Measurements from ENCODE around the gene PHACTR1. TPM values are rescaled to one million over a fixed set of nuclear protein-coding genes. Genes with fewer than 3 reads are reported as not detected.

The PHACTR1 gene
- total RNA-seq, 1 experiment from 2014 or later = 11.0 TPM

DNA sequence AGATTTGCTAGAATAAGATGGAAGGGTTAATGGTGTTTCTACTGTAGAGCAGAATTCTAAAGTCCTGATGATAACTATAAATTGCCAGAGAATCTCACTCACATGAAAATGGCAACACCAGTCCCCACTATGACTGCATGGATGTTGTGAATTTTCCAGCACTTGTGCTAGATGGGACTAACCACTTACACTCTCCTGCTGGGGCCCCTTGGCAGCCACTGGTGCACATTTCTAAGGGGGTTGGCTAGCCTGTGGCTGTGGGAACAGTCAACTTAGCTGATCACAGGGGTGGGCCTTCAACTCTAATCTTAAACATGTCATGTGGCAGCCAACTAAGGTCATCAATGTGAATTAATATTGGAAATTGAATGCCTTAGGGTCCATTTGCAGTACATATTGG lies 271.2 kb downstream of the PHACTR1 start:
- DNase-seq (ENCODE audit: low read depth) = no peak

- DNase-seq (ENCODE audit: low read depth) = no peak
Observed at GRCh38 chr6:12990162-12990561, 273.6 kb downstream of the PHACTR1 start.

DNA sequence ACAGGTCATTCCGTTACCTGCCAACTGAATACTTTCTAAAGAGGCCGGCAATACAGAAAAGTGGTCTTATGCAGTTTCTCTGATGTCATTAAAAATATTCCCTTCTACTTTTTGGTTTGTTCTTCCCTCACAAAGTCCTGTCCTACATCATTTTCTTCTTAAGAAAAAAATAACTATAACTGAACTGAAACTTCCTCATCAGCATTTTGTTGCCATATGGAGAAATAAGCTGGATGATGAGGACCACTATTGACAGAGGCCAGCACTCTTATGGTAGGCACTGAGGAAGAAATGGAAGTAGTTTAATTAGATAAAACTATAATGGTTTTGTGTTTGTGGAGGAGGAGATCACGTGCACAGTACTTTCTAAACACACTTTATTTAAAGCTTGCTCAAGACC lies 274.9 kb downstream of the PHACTR1 start:
- no peak for DNase-seq (ENCODE audit: low read depth)

DNA sequence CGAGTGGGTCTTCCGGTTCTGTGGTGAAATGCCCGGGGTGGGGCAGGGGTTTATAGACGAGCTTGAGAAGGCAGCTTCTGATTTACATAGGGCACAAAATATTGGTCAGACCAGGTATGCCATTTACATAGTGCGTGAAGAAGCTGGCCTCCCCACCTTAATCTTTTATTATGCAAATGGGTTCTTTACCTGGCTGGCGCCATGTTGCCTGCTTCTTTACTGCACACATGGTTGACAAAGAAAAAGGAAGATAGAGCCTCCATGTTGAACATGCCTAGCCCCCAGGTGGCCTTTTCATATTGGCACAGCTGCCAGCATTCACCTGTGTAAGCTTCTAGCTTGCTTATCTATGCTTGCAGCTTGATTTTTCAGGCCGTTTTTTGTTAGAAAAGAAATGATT lies 276.2 kb downstream of the PHACTR1 start:
- no peak for DNase-seq (ENCODE audit: low read depth)

GRCh38 chr6:12993283-12993898 lies 276.8 kb downstream of the PHACTR1 start:
- DNase-seq (ENCODE audit: low read depth) = no peak

GRCh38 chr6:12995419-12995818 lies 278.9 kb downstream of the PHACTR1 start:
- no peak for DNase-seq (ENCODE audit: low read depth)

DNA sequence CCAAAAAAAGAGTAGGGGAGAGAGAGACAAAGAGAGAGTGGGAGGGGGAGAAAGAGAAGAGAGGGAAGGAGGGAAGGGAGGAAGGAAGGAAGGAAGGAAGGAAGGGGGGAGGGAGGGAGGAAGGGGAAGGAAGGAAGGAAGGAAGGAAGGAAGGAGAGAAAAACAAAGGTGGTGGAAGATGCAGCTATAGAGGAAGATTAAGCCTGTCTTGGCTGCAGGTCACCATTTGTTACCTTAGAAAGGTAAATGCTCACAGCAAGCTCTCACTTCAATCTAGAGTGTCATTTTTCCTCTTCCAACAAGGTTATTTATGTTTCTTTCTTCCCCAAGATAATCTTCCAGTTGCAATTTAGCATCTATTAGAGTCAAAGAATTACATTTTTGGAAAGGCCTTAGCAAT lies 284.0 kb downstream of the PHACTR1 start:
- DNase-seq (ENCODE audit: low read depth) = no peak

DNA sequence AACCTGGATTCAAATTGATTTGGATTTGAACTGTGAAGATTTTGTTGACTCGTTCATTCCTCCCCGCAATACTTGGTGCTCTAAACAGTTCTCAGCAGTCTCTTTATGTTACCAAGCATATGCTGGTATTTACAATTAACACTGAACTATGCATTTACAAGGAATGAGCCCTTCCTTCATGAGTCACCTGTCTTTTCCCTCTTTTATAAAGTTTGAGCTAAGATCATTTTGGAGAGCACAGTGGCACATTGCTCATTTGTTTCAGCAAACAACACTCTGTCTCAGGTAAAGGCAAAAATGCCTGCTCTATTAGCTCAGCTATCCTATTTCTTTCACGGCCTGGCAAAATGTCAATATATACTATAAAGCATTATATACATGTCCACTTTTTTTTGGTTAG lies 285.4 kb downstream of the PHACTR1 start:
- DNase-seq (ENCODE audit: low read depth) = no peak

- no peak for DNase-seq (ENCODE audit: low read depth)
Observed at GRCh38 chr6:13004601-13005000, 288.0 kb downstream of the PHACTR1 start.

- DNase-seq (ENCODE audit: low read depth) = no peak
Observed at GRCh38 chr6:13005994-13006393, 289.4 kb downstream of the PHACTR1 start.

DNA sequence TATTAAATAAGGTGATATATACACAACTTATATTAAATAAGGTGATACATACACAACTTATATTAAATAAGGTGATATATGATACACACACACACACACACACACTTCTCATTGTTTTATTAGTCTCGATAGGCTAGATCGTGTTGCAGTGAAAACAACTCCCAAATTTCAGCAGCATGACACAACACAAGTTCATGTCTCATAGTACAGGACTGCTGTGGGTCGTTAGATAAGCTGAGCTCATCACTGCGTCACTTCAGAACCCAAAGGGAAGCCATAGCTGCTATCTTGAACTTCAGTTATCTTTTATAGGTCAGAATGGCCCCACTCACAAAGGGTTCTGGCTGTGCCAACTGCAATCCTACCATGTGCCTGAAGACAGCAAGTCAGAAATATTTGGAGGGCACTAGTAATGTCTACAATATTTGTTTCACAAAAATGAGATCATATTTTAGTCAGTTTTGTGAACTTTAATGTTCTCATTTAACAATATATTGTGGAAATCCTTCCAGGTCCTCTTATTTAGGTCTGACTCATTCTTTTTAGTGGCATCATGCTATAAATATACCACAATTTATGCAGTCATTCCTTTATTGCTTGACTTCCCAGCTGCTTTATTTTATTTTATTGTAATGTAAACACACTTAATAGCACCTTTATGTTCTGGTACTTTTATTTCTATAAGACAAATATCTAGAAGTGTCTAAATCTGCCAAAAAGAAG lies 290.2 kb downstream of the PHACTR1 start:
- peak; percentile 86 for DNase-seq (ENCODE audit: low read depth)

DNA sequence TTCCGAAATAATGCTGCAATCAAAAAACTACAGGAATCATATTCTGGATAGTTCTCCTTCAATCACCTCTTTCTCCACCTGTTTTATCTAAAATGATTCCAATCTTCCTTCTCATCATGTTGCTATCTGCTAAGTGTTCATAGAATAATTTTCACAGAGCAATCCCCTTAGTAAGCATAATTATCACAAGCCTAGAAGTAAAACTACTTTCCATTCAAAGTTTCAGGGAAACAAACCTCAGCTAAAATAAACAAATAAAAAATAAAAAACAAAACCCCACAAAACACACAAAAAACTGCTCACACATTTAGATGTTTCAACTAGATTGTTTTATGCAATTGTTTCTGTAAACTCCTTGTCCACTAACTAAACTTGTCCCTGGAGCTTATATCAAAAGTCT lies 291.2 kb downstream of the PHACTR1 start:
- no peak for DNase-seq (ENCODE audit: low read depth)

DNA sequence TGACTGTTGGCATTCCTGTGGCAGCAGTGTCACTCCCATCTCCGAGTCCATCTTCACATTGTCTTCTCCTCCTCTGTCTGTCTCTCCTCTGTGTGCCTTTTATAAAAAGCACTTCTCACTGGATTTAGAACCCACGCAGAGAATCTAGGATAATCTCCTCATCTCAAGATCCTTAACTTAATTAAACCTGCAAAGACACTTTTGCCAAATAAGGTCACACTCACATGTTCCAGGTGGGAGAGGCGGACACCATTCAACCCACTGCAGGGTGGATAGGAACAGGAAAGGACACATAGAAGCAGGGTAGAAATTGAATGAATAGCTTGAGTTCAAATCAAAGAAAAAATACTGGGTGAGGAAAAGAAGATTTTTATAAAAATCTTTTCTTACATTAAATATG lies 292.5 kb downstream of the PHACTR1 start:
- DNase-seq (ENCODE audit: low read depth) = no peak

DNA sequence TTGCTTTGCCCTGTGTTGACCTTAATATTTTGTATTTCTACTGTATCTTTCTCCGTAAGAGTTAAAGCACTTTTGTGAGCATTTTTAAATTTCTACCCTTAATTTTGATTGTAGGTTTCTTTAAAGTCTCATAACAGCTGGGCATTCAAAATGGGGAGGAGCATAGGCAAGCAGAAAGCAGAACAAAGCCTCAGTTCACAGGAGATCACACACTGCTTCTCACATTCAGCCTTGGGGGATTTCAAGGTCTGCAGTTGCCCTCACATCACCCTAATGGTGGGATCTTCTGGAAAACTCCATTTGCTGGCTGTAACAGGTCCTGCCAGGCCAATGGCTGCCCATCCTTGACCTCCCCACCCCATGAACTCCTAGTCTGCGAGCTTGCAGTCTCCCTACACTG lies 292.9 kb downstream of the PHACTR1 start:
- DNase-seq (ENCODE audit: low read depth) = no peak

DNA sequence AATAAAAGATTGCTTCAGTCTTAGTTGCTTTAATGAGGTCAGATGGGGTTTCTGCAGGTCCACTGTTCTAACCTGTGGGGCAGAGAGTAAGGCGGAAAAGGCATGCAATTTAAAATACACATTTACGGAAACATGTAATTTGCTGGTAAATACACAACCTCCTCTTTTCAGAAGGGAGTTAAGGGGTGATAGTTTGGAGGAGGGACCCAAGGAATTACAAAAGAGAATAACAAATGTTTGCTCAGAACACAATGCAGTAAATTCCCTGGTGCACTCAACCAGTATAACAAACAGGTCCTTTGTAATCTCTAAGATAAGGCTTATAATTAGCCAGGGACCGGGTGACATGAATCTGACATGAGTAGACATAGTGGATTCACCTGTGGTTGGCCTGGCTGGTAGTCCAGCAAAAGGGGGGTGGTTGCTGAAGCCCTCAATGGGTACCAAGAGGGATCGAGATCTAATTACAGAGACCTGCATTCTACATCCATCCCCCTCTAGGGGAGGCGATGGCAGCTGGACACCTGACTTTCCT lies 295.1 kb downstream of the PHACTR1 start:
- DNase-seq (ENCODE audit: low read depth) = no peak

DNA sequence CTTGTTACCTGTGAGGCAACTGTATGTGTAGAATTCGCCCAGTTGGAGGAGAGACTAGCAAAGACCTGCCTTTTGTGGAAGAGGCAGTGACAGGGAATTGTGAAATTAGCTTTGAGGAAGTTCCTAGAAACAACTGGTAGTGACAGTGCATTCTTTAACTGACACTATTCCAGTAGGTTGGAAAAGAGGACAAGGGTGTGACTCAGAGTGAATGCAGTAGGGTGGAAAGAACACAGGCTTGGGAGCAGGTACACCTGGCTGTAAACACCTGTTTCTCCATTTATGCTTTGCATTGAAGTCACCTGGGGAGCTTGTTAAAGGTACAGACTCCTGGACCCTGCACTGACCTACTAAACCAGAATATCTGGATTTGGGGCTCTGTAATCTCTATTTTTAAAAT lies 295.7 kb downstream of the PHACTR1 start:
- DNase-seq (ENCODE audit: low read depth) = no peak

GRCh38 chr6:13012977-13013680 lies 296.6 kb downstream of the PHACTR1 start:
- no peak for DNase-seq (ENCODE audit: low read depth)

- no peak for DNase-seq (ENCODE audit: low read depth)
Observed at GRCh38 chr6:13013681-13014503, 297.3 kb downstream of the PHACTR1 start.

DNA sequence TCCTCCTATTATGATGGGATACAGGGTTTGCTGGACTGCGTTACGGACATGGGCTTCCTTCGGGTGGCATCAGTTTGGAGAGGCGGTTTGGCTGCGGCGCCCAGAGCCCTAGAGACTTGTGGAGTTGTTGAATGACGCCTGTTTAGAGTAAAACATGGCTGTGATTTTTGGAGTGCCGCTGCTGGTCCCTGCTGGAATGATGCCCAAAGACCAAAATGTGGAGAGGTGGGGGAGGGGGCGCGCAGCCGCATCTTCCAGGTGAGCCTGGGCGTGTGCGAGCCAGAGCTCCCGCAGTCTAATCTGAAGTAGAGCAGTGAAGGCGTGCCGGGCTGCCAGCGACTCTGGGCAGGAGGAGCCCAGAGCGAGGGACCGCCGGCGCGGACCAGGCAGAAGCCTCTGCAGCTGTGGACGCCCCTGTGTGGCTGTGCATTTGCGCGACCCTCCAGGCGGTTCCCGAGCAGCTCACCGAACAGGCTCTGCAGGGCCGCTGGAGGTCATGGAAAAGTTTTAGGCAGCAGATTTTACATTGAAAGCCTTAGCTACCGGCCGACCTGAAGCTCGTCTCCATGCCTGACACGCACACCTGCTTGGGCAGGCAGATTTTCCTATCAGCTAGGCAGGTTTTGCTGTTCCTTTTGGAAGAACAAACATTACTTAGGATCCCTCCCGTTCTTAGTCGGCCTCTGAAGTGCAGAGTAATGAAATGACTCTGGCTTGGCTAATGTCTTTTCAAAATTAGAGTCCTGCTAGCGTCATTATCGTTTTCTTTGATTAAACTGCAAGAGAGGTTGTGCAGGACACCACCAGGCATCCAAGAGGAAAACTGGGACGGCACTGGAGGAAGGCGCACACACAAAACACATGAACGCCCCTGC lies 298.2 kb downstream of the PHACTR1 start:
- no peak for DNase-seq (ENCODE audit: low read depth)

DNA sequence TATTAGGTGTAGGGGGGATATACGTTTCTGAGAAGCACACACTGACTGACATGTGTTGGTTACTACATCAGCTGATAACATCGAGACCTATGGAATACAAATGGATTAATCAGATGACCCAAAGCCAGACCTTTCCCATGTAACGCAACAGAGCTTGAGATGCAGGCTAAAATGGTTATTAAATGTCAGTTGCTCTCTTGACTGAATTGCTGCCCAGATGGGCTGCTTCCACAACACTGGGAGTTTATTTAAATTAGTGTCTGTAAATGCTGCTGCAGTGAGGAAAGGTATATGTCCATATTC lies 298.8 kb downstream of the PHACTR1 start:
- DNase-seq (ENCODE audit: low read depth) = no peak

DNA sequence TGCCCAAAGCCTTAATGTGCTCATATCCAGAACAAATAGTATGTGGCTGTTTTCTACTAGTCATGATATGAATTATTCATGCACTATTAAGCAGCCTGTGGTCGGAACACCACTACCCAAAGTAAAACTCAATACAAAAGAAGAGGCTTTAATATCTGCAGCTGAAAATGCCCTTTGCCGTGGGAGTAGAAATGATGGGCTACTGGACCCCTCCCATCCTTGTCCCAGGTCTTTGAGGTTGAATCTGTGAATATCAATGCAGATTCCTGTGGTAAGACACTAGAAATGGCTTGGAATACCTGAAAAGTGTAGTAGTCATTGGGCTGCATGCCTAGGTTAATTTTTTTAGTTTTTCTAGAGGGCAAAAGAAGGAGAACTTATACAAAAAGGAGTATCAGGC lies 308.0 kb downstream of the PHACTR1 start:
- DNase-seq (ENCODE audit: low read depth) = no peak

Measured in LHCN-M2 (cell line).